DMS 273 (cell line): ENCODE measurements around the gene VWA8.
"Not testable (repeated sequence)": the region's sequence is repeated elsewhere in the genome, so short reads cannot be mapped to it uniquely, and the experiment has no call there.

ENCODE experiments used
- DNase-seq: peaks from one replicate; lab custom pipeline; 2025; ENCODE audit not compliant: unreplicated experiment; lab: John Stamatoyannopoulos, UW

The VWA8 gene

DNA sequence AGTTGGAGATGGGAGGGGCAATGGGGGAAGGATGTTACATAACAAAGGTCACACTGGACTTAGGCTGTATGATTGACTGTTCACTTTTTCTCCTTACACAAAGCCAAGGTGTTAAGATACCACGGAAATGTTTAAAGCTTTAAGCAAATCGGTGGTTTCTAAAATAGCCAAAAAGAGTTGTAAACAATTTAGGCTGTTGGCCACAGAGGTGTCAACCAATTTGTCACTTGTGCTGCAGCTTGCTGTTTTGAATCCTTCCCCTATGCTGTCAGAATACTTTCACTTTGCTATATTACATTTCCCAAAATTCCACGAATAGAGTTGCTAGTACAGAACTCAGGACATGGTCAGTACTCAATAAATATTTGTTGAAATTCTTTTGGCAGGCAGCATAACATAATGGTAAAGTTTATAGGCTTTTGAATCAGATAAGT lies 149.3 kb downstream of the VWA8 start:
- no peak for DNase-seq

GRCh38 chr13:41809962-41810361 lies 150.9 kb downstream of the VWA8 start:
- DNase-seq = no peak

- not testable (repeated sequence) for DNase-seq
Observed at GRCh38 chr13:41803445-41803735, 157.5 kb downstream of the VWA8 start.

DNA sequence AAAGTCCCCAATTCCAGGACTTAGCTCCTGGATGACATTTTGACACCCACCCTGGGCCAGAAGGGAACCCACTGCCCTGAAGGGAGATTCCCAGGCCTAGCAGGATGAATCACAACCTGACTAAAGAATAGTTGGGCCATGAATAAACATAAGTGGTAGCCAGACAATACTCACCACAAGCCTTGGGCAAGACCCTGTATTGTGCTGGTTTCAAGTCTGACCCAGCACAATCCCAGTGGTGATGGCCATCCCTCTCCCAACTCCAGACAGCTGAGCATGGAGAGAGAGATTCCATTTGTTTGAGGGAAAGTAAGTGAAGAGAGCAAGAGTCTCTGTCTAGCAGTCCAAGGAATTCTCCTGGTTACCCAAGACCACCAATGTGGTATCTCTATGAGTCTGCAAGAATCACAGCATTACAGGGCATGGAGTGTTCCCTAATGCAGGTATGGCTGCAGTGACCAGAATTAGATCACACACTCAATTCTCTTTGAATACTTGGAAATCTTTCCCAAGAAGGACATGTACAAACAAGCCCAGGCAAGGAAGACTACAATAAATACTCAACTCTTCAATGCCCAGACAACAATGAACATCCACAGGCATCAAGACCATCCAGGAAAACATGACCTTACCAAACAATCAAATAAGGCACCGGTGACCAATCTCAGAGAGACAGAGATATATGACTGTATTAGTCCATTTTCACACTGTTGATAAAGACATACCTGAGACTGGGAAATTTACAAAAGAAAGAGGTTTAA lies 158.0 kb downstream of the VWA8 start:
- no peak for DNase-seq

DNA sequence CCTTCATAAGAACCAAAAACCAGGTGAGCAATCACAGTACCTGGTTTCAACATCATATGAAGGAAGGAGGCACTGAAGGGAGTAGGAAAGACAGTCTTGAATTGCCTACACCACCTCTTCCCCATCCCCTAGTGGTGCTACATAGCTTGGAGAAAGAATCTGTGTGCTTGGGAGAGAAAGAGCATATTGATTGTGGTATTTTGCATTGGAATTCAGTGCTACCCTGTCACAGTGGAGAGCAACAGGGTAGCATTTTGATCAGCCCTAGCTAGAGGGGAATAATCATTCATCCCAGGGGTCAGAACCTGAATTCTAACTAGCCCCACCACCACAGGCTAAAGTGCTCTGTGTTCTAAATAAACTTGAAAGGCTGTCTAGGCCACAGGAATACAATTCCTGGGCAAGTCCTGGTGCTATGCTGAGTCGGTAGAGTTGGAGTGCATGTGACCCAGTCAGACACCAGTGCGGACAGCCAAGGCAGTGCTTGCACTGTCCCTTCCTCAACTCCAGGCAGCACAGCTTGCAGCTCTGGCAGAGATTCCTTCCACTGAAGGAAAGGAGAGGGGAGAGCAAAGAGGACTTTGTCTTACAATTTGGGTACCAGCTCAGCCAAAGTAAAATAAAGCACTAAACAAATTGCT lies 158.7 kb downstream of the VWA8 start:
- no peak for DNase-seq

- no peak for DNase-seq
Observed at GRCh38 chr13:41791056-41791455, 169.9 kb downstream of the VWA8 start.

GRCh38 chr13:41788552-41788951 lies 172.4 kb downstream of the VWA8 start:
- DNase-seq = no peak

DNA sequence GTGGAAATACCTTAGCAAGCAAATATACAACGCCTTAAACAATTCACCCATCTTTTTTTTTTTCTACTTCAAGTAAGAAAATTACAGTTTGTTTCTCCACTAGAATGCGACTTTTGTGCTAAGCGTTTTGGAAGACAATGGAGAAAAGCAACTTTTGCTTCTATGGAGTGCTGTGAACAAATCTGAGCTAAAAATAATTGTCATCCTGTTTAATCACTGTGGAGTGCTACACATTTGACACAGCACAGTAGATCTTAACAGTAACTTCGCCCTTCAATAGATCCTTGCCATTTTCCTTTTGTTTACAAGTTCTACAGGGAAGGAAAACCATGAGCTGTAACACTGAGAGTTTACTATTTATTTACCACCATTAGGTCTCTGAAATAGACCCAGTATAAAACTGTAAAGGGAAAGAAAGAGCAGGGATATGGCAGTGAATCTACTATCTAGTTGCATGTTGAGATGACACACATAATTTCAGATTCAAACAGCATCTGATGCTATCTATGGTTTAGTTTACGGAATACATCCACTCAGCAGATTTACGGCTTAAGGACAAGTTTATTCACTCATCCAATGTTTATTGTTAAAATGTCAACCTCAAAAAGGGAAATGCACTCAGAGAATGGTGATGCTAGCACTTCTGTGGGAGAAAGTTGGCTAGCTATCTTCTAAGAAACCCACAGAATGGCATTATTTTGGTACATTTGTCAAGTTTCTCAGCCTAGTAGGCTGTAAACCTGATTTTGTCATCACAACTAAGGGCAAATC lies 175.3 kb downstream of the VWA8 start:
- DNase-seq = no peak

DNA sequence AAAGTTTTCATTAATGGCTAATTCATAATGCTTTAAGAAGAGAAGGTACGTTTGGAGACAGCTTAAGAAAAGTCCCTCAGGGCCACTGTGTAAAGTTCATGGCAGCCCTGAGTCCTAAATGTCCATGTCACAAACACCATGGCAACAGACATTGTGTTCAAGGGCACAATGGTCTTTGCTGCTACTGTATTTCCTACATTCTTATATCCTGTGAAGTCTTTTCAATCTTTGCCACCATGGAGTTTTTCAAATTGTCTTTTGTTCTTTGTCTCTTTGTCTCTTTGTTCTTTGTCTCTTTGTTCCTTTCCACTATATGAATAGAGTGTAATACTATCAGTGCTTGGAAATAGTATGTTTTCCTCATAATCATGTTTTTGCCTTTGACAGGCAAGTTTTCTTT lies 178.8 kb downstream of the VWA8 start:
- DNase-seq = no peak

DNA sequence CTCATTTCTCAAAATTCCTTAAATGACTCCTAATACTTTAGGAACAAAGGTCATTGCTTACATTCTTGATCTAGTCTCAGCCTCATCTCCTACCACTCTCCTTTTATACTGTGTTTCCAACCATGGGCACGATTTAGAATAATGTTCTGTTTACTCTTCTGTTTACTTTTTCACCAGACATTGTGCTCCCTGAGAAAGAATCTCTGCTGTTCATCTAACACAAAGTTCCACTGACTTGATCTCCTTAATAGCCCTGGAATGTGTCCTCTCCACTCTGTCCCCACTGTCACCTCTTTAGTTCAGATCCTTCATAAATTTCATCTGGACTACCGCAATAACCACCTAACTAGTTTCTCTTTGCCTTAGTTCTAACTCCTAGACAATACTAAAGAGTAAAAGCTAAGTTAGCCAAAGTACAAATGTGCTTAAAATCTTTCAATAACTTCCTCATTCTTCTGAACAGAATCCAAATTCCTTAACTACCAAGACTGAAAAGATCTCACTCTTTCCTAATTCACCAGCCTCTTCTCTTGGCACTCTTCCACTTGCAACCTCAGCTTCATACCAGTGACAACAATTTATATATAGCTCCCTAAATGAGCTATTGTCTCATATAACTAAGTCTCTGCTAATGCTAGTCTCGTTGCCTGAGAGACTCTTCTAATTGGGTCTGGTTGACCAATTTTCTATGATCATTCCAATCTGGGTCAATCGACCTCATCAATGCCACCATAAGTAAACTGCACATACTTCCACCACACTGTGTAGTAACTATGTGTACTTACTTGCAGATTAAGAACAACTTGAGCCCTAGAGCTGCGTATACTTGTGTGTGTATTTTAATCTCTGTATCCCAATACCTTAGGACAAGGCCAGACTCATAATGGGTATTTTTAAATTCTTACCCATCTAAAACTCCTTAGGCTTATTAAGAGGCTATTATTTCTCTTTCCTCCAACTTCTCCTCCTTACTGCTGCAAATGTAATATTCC lies 179.9 kb downstream of the VWA8 start:
- DNase-seq = no peak

GRCh38 chr13:41775251-41775650 lies 185.7 kb downstream of the VWA8 start:
- no peak for DNase-seq

GRCh38 chr13:41774605-41775218 lies 186.2 kb downstream of the VWA8 start:
- no peak for DNase-seq

DNA sequence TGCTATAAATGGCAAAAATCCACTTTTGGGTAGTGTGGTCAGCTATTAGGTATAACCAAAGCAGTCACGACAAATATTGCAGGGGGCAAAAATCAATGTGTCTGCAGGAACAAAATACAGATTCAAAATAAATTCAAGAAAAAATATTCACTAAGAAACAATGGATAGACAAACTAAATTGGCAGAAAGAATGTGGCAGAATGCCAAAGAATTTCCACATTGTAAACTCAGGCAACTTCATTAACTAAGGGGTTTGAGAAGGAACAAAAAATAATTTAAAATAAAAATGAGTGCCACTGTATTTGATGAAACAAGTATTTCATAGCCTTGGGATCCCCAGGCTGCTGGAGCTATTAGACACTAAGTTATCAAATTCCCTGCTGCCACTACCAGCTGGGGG lies 193.1 kb downstream of the VWA8 start:
- DNase-seq = peak; percentile 2

DNA sequence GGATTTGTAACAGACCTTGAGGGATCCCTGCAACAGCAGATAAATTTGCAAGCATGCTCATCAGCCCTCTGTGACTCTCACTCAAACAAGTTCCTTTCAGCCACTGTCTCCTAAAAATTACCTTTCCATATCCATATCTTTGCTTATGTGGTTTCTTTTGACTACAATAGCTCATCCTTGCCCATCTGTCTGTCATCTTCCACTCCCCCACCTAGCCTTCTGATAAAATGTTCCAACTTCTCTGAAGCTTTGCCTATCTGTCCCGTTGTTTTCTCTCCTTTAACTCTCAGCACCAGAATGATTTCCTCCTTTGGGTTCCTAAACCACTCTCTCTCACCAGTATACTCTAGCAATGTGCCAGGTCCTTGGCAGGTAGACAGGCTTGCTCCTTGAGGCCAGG lies 194.5 kb downstream of the VWA8 start:
- no peak for DNase-seq

- no peak for DNase-seq
Observed at GRCh38 chr13:41765813-41766212, 195.1 kb downstream of the VWA8 start.

GRCh38 chr13:41765020-41765419 lies 195.9 kb downstream of the VWA8 start:
- no peak for DNase-seq

GRCh38 chr13:41764558-41764957 lies 196.4 kb downstream of the VWA8 start:
- no peak for DNase-seq

- peak; percentile 12 for DNase-seq
Observed at GRCh38 chr13:41763782-41764181, 197.1 kb downstream of the VWA8 start.

DNA sequence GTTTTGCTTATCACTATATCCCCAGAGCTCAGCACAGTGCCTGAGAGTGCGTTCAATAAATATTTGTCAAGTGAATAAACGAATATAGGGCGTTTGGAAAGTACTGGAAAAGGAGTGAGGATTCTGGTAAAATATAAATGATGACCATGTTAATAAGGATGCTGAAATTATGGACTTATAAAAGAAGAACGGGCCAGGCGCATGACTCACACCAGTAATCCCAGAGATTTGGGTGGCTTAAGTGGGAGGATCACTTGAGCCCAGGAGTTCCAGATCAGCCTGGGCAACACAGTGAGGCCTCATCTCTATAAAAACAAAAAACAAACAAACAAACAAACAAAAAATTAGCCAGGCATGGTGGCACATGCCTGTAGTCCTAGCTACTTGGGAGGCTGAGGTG lies 198.1 kb downstream of the VWA8 start:
- no peak for DNase-seq

DNA sequence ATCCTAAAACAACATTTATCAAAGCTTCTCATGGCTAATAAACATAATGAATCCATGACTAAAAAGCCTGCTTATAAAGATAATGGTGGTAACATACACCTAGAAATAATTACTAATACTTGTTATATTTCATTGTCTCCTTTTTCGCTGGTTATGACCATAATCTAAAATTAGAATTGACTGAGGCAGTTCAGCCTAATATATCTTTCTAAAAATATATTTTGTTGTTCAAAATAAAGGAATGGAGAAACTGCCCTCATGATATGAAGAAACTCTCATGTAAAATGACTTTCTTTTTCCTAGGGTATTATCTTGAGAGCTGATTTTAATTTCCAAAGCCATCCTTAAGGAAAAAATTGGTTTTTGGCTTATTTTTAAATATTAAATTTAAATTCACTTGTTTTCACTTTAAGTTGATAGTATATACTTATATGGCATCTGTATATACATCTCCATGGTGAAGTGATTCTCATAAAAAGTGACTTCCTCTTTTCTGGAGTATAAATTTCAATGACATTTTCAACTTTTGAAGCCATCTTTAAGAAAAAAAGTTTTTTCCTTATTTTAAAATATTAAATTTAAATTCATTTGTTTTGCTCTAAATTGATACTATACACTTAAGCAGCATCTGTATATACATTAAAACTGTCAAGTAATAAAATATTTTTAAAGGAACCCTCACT lies 204.6 kb downstream of the VWA8 start:
- DNase-seq = no peak
